ENCODE data around the gene TDP2. TPM values are rescaled to one million over a fixed set of nuclear protein-coding genes. Genes with fewer than 3 reads are reported as not detected.

Gene TDP2
- polyA plus RNA-seq, 10 donors: 22.8 to 29.5 (median 27.6) TPM

- DNase-seq: no peak
Measured at GRCh38 chr6:24603241-24603640, 63.5 kb downstream of the TDP2 start.

- DNase-seq: no peak
Measured at GRCh38 chr6:24600903-24601302, 65.8 kb downstream of the TDP2 start.

Other genes with a start within 250 kb of the TDP2 start
- gene GPLD1, start 177.3 kb downstream of the TDP2 start, polyA plus RNA-seq (ENCODE audit: insufficient read length in 10 of 10): 1 to 10 TPM; 1.1 to 3.0 (median 1.7) TPM
- gene ALDH5A1, start 171.9 kb downstream of the TDP2 start, polyA plus RNA-seq (ENCODE audit: insufficient read length in 10 of 10): 10 to 100 TPM in 1 of 10 donors, 1 to 10 TPM in 9; 5.8 to 11.0 (median 8.5) TPM
- under 1 TPM in 8 of 10 donors, not detected in 2; 0.04 to 0.11 (median 0.08) TPM for gene KIAA0319, start 20.7 kb downstream of the TDP2 start, polyA plus RNA-seq (ENCODE audit: insufficient read length in 10 of 10)
- 10 to 100 TPM; 14.4 to 20.0 (median 16.5) TPM for gene ACOT13, start 178 bp upstream of the TDP2 start, polyA plus RNA-seq (ENCODE audit: insufficient read length in 10 of 10)
- gene C6orf62, start 52.3 kb upstream of the TDP2 start, polyA plus RNA-seq (ENCODE audit: insufficient read length in 10 of 10): 10 to 100 TPM; 81.6 to 95.0 (median 88.4) TPM
- 10 to 100 TPM; 13.6 to 28.4 (median 18.1) TPM for gene GMNN, start 108.0 kb upstream of the TDP2 start, polyA plus RNA-seq (ENCODE audit: insufficient read length in 10 of 10)
- gene ARMH2, start 132.0 kb upstream of the TDP2 start, polyA plus RNA-seq (ENCODE audit: insufficient read length in 10 of 10): not detected

All from muscle of back (tissue), 11 donors.